CD8-positive, alpha-beta memory T cell (primary cell): Measurements from ENCODE around the gene AXIN1. TPM values are rescaled to one million over a fixed set of nuclear protein-coding genes. Genes with fewer than 3 reads are reported as not detected.

Experiments used
- CTCF ChIA-PET: fragments of 350-600 bp; sonication (Branson Sonifier 250); formaldehyde crosslinking; loops from one replicate; lab custom pipeline; 2021; ENCODE audit warnings: antibody characterized with exemption; lab: Charles Lee
- POLR2A ChIA-PET: fragments of 350-600 bp; sonication (Branson Sonifier 250); formaldehyde crosslinking; loops from one replicate; lab custom pipeline; 2021; ENCODE audit warnings: antibody characterized with exemption; lab: Charles Lee
- DNase-seq, 5 donors: peaks; one replicate each; pipeline versions ENCODE4 v3.0.0 to v3.0.0-alpha.2; 2020 to 2022; ENCODE audit warnings: mixed read lengths in 1 of 5
- H3K27ac ChIP-seq: one replicate; pipeline ENCODE4 v1.7.0; 2013; ENCODE audit warnings: low read depth, mild to moderate bottlenecking, low read length, moderate library complexity
- H3K27me3 ChIP-seq: 2 replicates; pipeline ENCODE4 v1.7.0; 2013; ENCODE audit warnings: low read length, mild to moderate bottlenecking; ENCODE audit not compliant: insufficient read depth, poor library complexity, severe bottlenecking
- H3K36me3 ChIP-seq: 2 replicates; pipeline ENCODE4 v1.7.0; 2013; ENCODE audit warnings: mild to moderate bottlenecking, low read length, moderate library complexity; ENCODE audit not compliant: insufficient read depth
- H3K4me1 ChIP-seq: 2 replicates; pipeline ENCODE4 v1.7.0; 2013; ENCODE audit warnings: mild to moderate bottlenecking, low read length, moderate library complexity; ENCODE audit not compliant: insufficient read depth
- H3K4me3 ChIP-seq: 2 replicates; pipeline ENCODE4 v1.7.0; 2013; ENCODE audit warnings: mild to moderate bottlenecking, low read length
- H3K9me3 ChIP-seq: 2 replicates; pipeline ENCODE4 v1.7.0; 2013; ENCODE audit warnings: mild to moderate bottlenecking, low read length
- H3K27ac Mint-ChIP-seq, 8 donors: one replicate each; pipeline ENCODE4 v1.8.0; 2020 to 2021; ENCODE audit warnings: mixed read lengths in 8 of 8, mild to moderate bottlenecking in 6 of 8, inconsistent platforms in 3 of 8, moderate library complexity in 3 of 8
- H3K27me3 Mint-ChIP-seq, 2 donors: one replicate each; pipeline ENCODE4 v1.8.0; 2020 to 2021; ENCODE audit warnings: mixed read lengths in 2 of 2, mild to moderate bottlenecking in 1 of 2, moderate library complexity in 1 of 2
- H3K36me3 Mint-ChIP-seq, 3 donors: one replicate each; pipeline ENCODE4 v1.8.0; 2020 to 2021; ENCODE audit warnings: mixed read lengths in 3 of 3, inconsistent platforms in 1 of 3, mild to moderate bottlenecking in 1 of 3
- H3K4me1 Mint-ChIP-seq, 3 donors: one replicate each; pipeline ENCODE4 v1.8.0; 2020 to 2021; ENCODE audit warnings: mixed read lengths in 3 of 3, inconsistent platforms in 1 of 3, mild to moderate bottlenecking in 1 of 3
- H3K4me3 Mint-ChIP-seq, 7 donors: one replicate each; pipeline ENCODE4 v1.8.0; 2020 to 2021; ENCODE audit warnings: mixed read lengths in 7 of 7, mild to moderate bottlenecking in 6 of 7, moderate library complexity in 4 of 7, inconsistent platforms in 2 of 7
- H3K9me3 Mint-ChIP-seq, 5 donors: one replicate each; pipeline ENCODE4 v1.8.0; 2020 to 2022; ENCODE audit warnings: mixed read lengths in 5 of 5, mild to moderate bottlenecking in 3 of 5, moderate library complexity in 2 of 5, inconsistent platforms in 1 of 5
- polyA plus RNA-seq: library from polyadenylated mRNA; unstranded; fragments of 300-500 nt; fragmentation: Illumina TruSeq; gene quantifications from one replicate; pipeline ENCODE4 v1.2.3, GENCODE V29; 2021
- total RNA-seq, 2 experiments: library from RNA; stranded (reverse); gene quantifications; one replicate each; pipeline ENCODE4 v1.2.3, GENCODE V29; 2021

The AXIN1 gene
- total and polyA plus RNA-seq, 3 experiments from 2014 or later: 6.9 to 26.3 (median 24.7) TPM

DNA sequence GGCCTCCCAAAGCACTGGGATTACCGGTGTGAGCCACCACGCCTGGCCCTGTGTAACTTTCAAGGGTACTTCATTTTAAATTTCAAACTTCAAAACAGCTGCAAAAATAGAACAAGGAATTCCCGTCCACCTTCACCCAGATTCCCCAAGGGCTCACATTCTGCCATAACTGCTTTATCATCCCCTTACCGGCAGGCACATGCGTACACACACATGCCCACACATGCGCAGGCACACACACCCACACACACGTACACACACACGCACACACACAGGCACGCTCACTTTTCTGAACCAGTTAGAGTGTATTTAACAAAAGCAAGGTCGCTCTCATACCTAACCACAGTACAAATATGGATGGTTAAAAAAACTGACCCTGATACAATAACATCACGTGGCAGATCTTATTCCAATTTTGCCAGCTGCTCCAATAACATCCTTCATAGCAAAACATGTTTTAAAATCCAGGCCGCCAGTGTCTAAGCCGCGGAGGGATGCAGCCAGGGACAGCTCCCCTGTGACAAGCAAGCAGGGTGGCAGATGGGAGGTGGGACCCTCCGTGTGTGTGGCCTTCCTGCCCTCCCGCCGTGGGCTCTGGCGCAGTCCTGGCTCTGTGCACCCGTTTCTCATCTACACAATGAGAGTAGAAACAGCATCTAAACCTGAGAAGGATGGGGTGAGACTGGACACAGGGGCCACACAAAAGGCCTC, 46.5 kb downstream of the AXIN1 start:
- Mint-ChIP-seq H3K27ac (peak overlapping the region in 3 of 8 donors; percentile 57 to 66 (median 66)), H3K4me1 (peaks cover 7 to 32% (median 25%) of the 10 kb centered on the region in 3 donors), H3K4me3 (peak overlapping the region in 1 of 7 donors; percentile 27), H3K9me3 (no peaks in the 10 kb centered on the region), H3K27me3 (no peaks in the 10 kb centered on the region), H3K36me3 (peaks cover 0 to 72% (median 7%) of the 10 kb centered on the region in 3 donors)
- ChIA-PET POLR2A (no interaction called here), CTCF (no interaction called here)
- H3K9me3 ChIP-seq: no peaks in the 10 kb centered on the region
- H3K36me3 ChIP-seq: peaks cover 8% of the 10 kb centered on the region
- H3K4me1 ChIP-seq: peaks cover 12% of the 10 kb centered on the region
- H3K27me3 ChIP-seq: no peaks in the 10 kb centered on the region
- no peak for DNase-seq
- H3K27ac ChIP-seq: no peak overlapping the region
- H3K4me3 ChIP-seq: no peak overlapping the region

DNA sequence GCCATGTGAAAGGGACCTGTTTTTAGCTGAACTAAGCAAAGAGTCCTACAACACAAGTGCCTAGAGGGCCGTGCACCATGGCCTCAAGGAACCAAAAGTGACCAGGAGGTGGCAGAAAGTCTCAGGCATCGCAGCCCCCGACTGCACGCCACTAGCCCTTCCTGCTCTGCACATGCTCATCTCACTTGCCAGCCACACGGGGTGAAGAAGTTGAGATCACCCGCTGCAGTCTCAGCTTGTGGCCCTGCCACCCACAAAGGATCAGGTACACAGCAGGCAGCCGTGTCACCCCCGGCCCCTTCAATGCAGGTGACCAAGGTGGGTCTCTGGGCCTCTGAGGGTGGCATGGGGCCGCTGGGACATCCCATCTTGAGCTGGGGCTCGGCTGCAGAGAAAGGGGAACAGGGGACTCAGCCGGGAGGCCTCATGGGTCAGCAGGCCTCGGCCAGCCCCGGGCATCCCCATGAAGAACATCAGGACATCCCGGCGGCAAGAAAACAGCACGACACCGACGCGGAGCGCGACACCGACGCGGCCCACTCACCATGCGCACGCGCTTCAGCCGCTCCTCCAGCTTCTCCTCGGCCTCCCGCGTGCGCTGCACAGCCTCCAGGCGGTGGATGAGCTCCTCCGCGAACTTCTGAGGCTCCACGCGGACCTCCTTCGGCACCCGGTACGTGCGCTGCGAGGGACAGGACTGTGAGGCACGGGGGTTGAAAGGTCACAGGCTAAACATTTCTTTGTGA, 48.6 kb downstream of the AXIN1 start:
- POLR2A ChIA-PET: no interaction called here

DNA sequence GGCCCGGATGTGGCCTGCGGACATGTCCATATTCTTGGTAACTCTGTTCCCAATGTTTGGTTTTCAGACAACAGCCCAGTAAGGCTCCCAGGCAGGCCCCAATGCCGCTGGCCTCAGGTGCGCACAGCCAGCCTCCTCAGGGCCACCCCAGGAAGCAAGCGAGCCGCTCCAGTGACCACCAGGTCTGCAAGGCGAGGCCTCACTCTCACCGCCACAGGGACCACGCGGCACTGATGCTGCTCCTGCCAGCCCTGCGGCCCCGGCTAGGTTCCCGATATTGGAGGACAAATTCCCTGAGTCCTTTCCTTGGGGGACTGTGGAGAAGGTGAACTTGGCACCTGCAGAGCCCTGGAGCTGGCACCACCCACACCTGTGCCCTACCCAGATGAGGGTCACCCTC, 50.6 kb downstream of the AXIN1 start:
- Mint-ChIP-seq H3K4me3 (no peak overlapping the region), H3K27ac (peak overlapping the region in 1 of 8 donors; percentile 9), H3K27me3 (no peaks in the 10 kb centered on the region), H3K4me1 (peaks cover 0 to 6% (median 4%) of the 10 kb centered on the region in 3 donors), H3K9me3 (no peaks in the 10 kb centered on the region), H3K36me3 (peaks cover 0 to 63% (median 7%) of the 10 kb centered on the region in 3 donors)
- H3K36me3 ChIP-seq: peaks cover 11% of the 10 kb centered on the region
- H3K4me1 ChIP-seq: no peaks in the 10 kb centered on the region
- no peak for DNase-seq
- H3K27me3 ChIP-seq: no peaks in the 10 kb centered on the region
- no peak overlapping the region for H3K27ac ChIP-seq
- ChIA-PET CTCF (interaction anchor here (0.8 kb wide), 1 partner anchor 12 kb away, joined by 3 read pairs; no protein-coding TSS in a partner anchor), POLR2A (no interaction called here)
- no peak overlapping the region for H3K4me3 ChIP-seq
- H3K9me3 ChIP-seq: no peaks in the 10 kb centered on the region

More for the DNA sequence above, 48.6 kb downstream of the AXIN1 start:
- H3K27ac ChIP-seq: no peak overlapping the region
- CTCF ChIA-PET: no interaction called here
- Mint-ChIP-seq H3K9me3 (no peaks in the 10 kb centered on the region), H3K27me3 (no peaks in the 10 kb centered on the region), H3K27ac (peak overlapping the region in 1 of 8 donors; percentile 57), H3K4me1 (peaks cover 0 to 23% (median 18%) of the 10 kb centered on the region in 3 donors), H3K4me3 (no peak overlapping the region), H3K36me3 (peaks cover 0 to 69% (median 7%) of the 10 kb centered on the region in 3 donors)
- no peaks in the 10 kb centered on the region for H3K4me1 ChIP-seq
- no peak overlapping the region for H3K4me3 ChIP-seq
- DNase-seq: peak in 1 of 5 donors; percentile 37
- peaks cover 11% of the 10 kb centered on the region for H3K36me3 ChIP-seq
- H3K9me3 ChIP-seq: no peaks in the 10 kb centered on the region
- no peaks in the 10 kb centered on the region for H3K27me3 ChIP-seq

DNA sequence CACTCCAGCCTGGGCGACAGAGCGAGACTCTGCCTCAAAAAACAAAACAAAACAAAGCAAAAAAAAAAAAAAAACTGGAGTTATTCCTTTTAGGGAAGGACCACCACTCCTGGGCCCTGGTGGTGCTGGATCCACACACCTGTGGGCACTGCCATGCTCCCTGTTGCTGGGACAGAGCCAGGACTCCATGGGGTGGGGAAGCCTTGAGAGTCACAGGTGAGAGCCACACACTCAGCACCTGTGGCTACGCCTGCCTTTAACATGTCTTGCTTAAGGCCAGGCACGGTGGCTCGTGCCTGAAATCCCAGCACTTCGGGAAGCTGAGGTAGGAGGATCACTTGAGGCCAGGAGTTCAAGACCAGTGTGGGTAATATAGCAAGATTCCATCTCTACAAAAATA, 51.3 kb downstream of the AXIN1 start:
- Histone ChIP-seq H3K27me3 (no peaks in the 10 kb centered on the region), H3K36me3 (peaks cover 11% of the 10 kb centered on the region), H3K4me3 (no peak overlapping the region), H3K27ac (no peak overlapping the region), H3K4me1 (no peaks in the 10 kb centered on the region), H3K9me3 (no peaks in the 10 kb centered on the region)
- ChIA-PET CTCF (no interaction called here), POLR2A (interaction anchor here (0.6 kb wide), 1 partner anchor 1491 kb away, joined by 4 read pairs; no protein-coding TSS in a partner anchor)
- Mint-ChIP-seq H3K36me3 (peaks cover 0 to 60% (median 7%) of the 10 kb centered on the region in 3 donors), H3K4me1 (peaks cover 0 to 6% (median 4%) of the 10 kb centered on the region in 3 donors), H3K4me3 (no peak overlapping the region), H3K27me3 (no peaks in the 10 kb centered on the region), H3K27ac (no peak overlapping the region), H3K9me3 (no peaks in the 10 kb centered on the region)
- no peak for DNase-seq

DNA sequence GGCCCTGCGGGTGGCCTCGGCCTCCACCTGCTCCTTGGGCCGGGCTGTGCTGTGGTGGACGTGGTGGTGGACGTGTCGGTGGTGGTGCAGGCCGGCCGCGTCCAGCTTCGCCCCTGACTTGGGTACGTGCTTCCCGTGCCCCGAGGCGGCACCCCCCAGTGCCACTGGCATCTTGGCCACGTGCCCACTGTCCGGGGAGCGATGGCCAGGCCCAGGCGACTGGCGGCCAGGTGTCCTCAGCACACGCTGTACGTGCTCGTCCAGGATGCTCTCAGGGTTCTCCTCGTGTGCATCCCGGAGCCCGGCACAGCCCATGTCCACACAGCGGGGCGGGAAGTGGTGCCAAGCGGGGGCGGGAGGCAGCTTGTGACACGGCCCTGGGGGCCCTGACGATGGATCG, 54.7 kb downstream of the AXIN1 start:
- ChIA-PET POLR2A (no interaction called here), CTCF (no interaction called here)
- Histone ChIP-seq H3K4me1 (no peaks in the 10 kb centered on the region), H3K27ac (no peak overlapping the region), H3K36me3 (peaks cover 11% of the 10 kb centered on the region), H3K27me3 (no peaks in the 10 kb centered on the region), H3K4me3 (no peak overlapping the region), H3K9me3 (no peaks in the 10 kb centered on the region)
- no peak overlapping the region for H3K27ac Mint-ChIP-seq
- H3K9me3 Mint-ChIP-seq: no peaks in the 10 kb centered on the region
- DNase-seq: no peak
- peaks cover 0 to 51% (median 0%) of the 10 kb centered on the region in 3 donors for H3K36me3 Mint-ChIP-seq
- no peaks in the 10 kb centered on the region for H3K4me1 Mint-ChIP-seq
- H3K4me3 Mint-ChIP-seq: peak overlapping the region in 1 of 7 donors; percentile 69
- no peaks in the 10 kb centered on the region for H3K27me3 Mint-ChIP-seq

DNA sequence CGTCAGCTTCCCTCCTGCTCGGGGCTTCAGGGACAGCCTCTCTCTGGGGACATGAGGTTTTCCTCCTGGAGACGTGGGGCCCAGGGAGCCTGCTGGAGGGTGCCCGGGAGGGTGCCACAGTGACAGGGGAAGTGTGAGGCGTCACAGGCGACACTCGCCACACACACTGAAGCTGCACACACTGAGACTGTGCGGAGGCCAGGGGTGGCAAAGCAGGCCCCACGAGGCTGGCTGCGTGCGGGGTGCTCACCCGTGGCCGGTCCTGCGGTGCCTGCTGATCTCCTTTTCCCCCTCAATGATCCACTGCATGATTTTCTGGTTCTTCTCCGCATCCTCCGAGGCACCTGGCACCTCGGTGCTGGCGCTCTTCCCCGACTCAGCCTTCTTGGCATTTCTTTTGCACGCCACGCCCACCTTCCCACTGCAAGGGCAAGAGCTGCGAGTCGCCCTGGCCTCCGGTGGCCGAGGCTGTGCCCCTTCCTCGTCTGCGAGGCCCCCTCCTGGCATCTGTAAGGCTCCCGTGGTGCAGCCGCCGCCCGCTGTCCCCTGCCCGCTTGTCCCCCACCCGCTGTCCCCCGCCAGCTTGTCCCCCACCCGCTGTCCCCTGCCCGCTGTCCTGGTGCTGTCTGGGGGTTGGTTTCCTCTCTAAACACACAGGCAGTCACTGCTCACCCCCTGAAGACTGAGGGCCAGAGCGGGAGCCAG, 55.6 kb downstream of the AXIN1 start:
- Histone ChIP-seq H3K9me3 (no peaks in the 10 kb centered on the region), H3K4me1 (no peaks in the 10 kb centered on the region), H3K36me3 (peaks cover 12% of the 10 kb centered on the region), H3K4me3 (no peak overlapping the region), H3K27me3 (no peaks in the 10 kb centered on the region), H3K27ac (no peak overlapping the region)
- ChIA-PET CTCF (no interaction called here), POLR2A (no interaction called here)
- DNase-seq: no peak
- peaks cover 0 to 50% (median 0%) of the 10 kb centered on the region in 3 donors for H3K36me3 Mint-ChIP-seq
- no peaks in the 10 kb centered on the region for H3K9me3 Mint-ChIP-seq
- no peak overlapping the region for H3K27ac Mint-ChIP-seq
- H3K4me3 Mint-ChIP-seq: no peak overlapping the region
- H3K4me1 Mint-ChIP-seq: no peaks in the 10 kb centered on the region
- no peaks in the 10 kb centered on the region for H3K27me3 Mint-ChIP-seq

DNA sequence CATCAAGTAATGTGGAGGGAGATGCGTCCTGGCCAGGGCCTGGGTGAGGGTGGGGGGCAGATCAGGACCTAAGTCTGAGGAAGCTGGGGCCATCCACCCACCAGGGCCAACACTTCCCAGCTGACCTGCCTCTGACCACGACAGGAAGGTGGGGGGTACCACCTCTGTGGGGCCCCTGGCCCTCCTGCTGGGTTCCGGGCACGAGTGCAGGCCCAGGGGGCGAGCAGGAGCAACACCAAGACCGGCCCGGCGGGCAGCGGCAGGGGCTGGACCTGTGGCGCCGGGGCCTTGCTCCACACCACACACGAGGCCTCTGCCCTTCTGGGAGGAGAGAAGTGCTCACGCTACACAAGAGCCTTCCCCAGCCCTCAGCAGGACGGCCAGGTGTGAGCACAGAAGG, 56.2 kb downstream of the AXIN1 start:
- POLR2A ChIA-PET: no interaction called here
- Mint-ChIP-seq H3K4me3 (no peak overlapping the region), H3K4me1 (no peaks in the 10 kb centered on the region), H3K27ac (no peak overlapping the region), H3K36me3 (peaks cover 0 to 50% (median 0%) of the 10 kb centered on the region in 3 donors), H3K9me3 (no peaks in the 10 kb centered on the region), H3K27me3 (no peaks in the 10 kb centered on the region)
- no peak overlapping the region for H3K4me3 ChIP-seq
- H3K27me3 ChIP-seq: no peaks in the 10 kb centered on the region
- H3K27ac ChIP-seq: no peak overlapping the region
- no peak for DNase-seq
- H3K9me3 ChIP-seq: no peaks in the 10 kb centered on the region
- peaks cover 13% of the 10 kb centered on the region for H3K36me3 ChIP-seq
- H3K4me1 ChIP-seq: no peaks in the 10 kb centered on the region
- CTCF ChIA-PET: no interaction called here
